Left ventricle myocardium inferior (tissue), 1 donor: ENCODE data around the gene GPC3. TPM values are rescaled to one million over a fixed set of nuclear protein-coding genes. Genes with fewer than 3 reads are reported as not detected.
"Not testable (repeated sequence)": the region's sequence is repeated elsewhere in the genome, so short reads cannot be mapped to it uniquely, and the experiment has no call there.

Source experiments
- DNase-seq: peaks from one replicate; pipeline ENCODE4 v3.0.0-alpha.2; 2020
- H3K27ac ChIP-seq: fragments of 200-600 bp; replicated peaks from 2 replicates; pipeline ENCODE4 v1.8.0; 2021
- H3K27me3 ChIP-seq: fragments of 200-600 bp; 2 replicates; pipeline ENCODE4 v1.8.0; 2021; ENCODE audit warnings: low read depth
- H3K36me3 ChIP-seq: fragments of 200-600 bp; 2 replicates; pipeline ENCODE4 v1.8.0; 2021
- H3K4me1 ChIP-seq: fragments of 200-600 bp; 2 replicates; pipeline ENCODE4 v1.8.0; 2021
- H3K4me3 ChIP-seq: fragments of 200-600 bp; 2 replicates; pipeline ENCODE4 v1.8.0; 2021; ENCODE audit warnings: mild to moderate bottlenecking, moderate library complexity
- H3K9me3 ChIP-seq: fragments of 200-600 bp; replicated peaks from 2 replicates; pipeline ENCODE4 v1.8.0; 2021
- CTCF ChIP-seq: fragments of 200-600 bp; IDR thresholded peaks from 2 replicates; pipeline ENCODE4 v1.8.0; 2021; ENCODE audit warnings: antibody characterized with exemption, mild to moderate bottlenecking, borderline replicate concordance
- intact Hi-C: fragments of 100-400 bp; cut with micrococcal nuclease; formaldehyde crosslinking; loops from one replicate; pipeline ENCODE4 v1.11.0; 2022
- total RNA-seq: library from RNA; stranded (reverse); fragmentation: NEBNext Ultra II Directional; extraction: Animal tissue kit (Norgen Biotek cat#: 25700); gene quantifications from one replicate; pipeline ENCODE4 v1.2.1, GENCODE V29; 2021
- donor health status: DM: no; HTN: yes; CAD: no; lungs with severe emphysema.

The GPC3 gene
- total RNA-seq, 1 donor from 2014 or later = 5.4 TPM

GRCh38 chrX:133722756-133723155 is 262.6 kb downstream of the GPC3 start:
- intact Hi-C loops = no loop called here
- no peak for DNase-seq
- Histone ChIP-seq H3K4me3 (no peak overlapping the region), H3K27ac (no peak overlapping the region), H3K36me3 (no peaks in the 10 kb centered on the region), H3K4me1 (no peaks in the 10 kb centered on the region), H3K27me3 (no peaks in the 10 kb centered on the region), H3K9me3 (no peaks in the 10 kb centered on the region)
- no peak for TF ChIP-seq CTCF

- H3K4me3 ChIP-seq, H3K9me3 ChIP-seq, H3K4me1 ChIP-seq, intact Hi-C loops, H3K27me3 ChIP-seq, H3K36me3 ChIP-seq, H3K27ac ChIP-seq, DNase-seq: not testable (repeated sequence)
These were observed 265.1 kb downstream of the GPC3 start for GRCh38 chrX:133720269-133720668.

GRCh38 chrX:133715715-133716114 is 269.7 kb downstream of the GPC3 start:
- intact Hi-C loops = no loop called here
- no peaks in the 10 kb centered on the region for H3K36me3 ChIP-seq
- no peak for DNase-seq
- H3K9me3 ChIP-seq = no peaks in the 10 kb centered on the region
- no peaks in the 10 kb centered on the region for H3K27me3 ChIP-seq
- no peak overlapping the region for H3K4me3 ChIP-seq
- TF ChIP-seq CTCF = no peak
- H3K4me1 ChIP-seq = no peaks in the 10 kb centered on the region
- H3K27ac ChIP-seq = no peak overlapping the region

GRCh38 chrX:133709501-133709900 is 275.9 kb downstream of the GPC3 start:
- intact Hi-C loops = no loop called here
- H3K4me3 ChIP-seq = no peak overlapping the region
- H3K27ac ChIP-seq = no peak overlapping the region
- TF ChIP-seq CTCF = no peak
- H3K9me3 ChIP-seq = no peaks in the 10 kb centered on the region
- no peaks in the 10 kb centered on the region for H3K4me1 ChIP-seq
- no peaks in the 10 kb centered on the region for H3K27me3 ChIP-seq
- no peaks in the 10 kb centered on the region for H3K36me3 ChIP-seq
- no peak for DNase-seq

GRCh38 chrX:133706890-133707289 is 278.5 kb downstream of the GPC3 start:
- Histone ChIP-seq H3K4me1 (no peaks in the 10 kb centered on the region), H3K27ac (no peak overlapping the region), H3K27me3 (no peaks in the 10 kb centered on the region), H3K4me3 (no peak overlapping the region), H3K9me3 (no peaks in the 10 kb centered on the region), H3K36me3 (no peaks in the 10 kb centered on the region)
- DNase-seq = no peak
- no peak for TF ChIP-seq CTCF
- intact Hi-C loops = no loop called here

- DNase-seq = no peak
- no peaks in the 10 kb centered on the region for H3K36me3 ChIP-seq
- TF ChIP-seq CTCF = no peak
These were observed 283.2 kb downstream of the GPC3 start for GRCh38 chrX:133702230-133702629.

More at GRCh38 chrX:133702230-133702629, 283.2 kb downstream of the GPC3 start:
- Histone ChIP-seq H3K4me1 (no peaks in the 10 kb centered on the region), H3K27me3 (no peaks in the 10 kb centered on the region), H3K9me3 (no peaks in the 10 kb centered on the region), H3K4me3 (no peak overlapping the region), H3K27ac (no peak overlapping the region)
- intact Hi-C loops = no loop called here
